Measurements from ENCODE around the gene COA3. TPM values are rescaled to one million over a fixed set of nuclear protein-coding genes. Genes with fewer than 3 reads are reported as not detected.

Gene COA3
- 100 to 1,000 TPM in 1 of 4 donors, 10 to 100 TPM in 3; 76.4 to 101 (median 94.8) TPM for total RNA-seq

GRCh38 chr17:42798383-42799380, at the start of gene COA3, which contains the start of gene CNTD1:
COA3 (minus strand) TSS chr17:42798704; CDS start chr17:42798681, 23 bp downstream.
CNTD1 (plus strand) TSS chr17:42798861; CDS start chr17:42799068, 207 bp downstream.
- H3K4me1 ChIP-seq = peaks cover 29 to 40% (median 29%) of the 10 kb centered on the region in 3 donors
- intact Hi-C loops (cut with DNase I) = no loop called here

GRCh38 chr17:42848093-42848492, 49.6 kb upstream of the COA3 start:
- DNase-seq = no peak
- no peaks in the 10 kb centered on the region for H3K9me3 ChIP-seq
- WGBS, 2 donors = 58 to 79% methylated on average over 3 of the region's 3 CpGs
- H3K4me1 ChIP-seq = peaks cover 5 to 58% (median 22%) of the 10 kb centered on the region in 3 donors
- TF ChIP-seq POLR2A (IDR thresholded peaks at IDR 0.05) = no peak
- TF ChIP-seq CTCF (IDR thresholded peaks at IDR 0.05) = no peak
- H3K4me3 ChIP-seq = no peak overlapping the region
- no peak overlapping the region for H3K27ac ChIP-seq
- H3K27me3 ChIP-seq = no peaks in the 10 kb centered on the region
- intact Hi-C loops (cut with DNase I) = loop anchor here (10.0 kb wide), 1 partner anchor 87 kb away; no protein-coding TSS in a partner anchor
- peaks cover 5 to 28% (median 6%) of the 10 kb centered on the region in 3 donors for H3K36me3 ChIP-seq

More at GRCh38 chr17:42798383-42799380, at the start of gene COA3, which contains the start of gene CNTD1:
- H3K9me3 ChIP-seq = no peaks in the 10 kb centered on the region
- peak within 1 kb of the TSS; percentile 73 to 92 (median 84) for H3K4me3 ChIP-seq
- DNase-seq = no peak
- TF ChIP-seq POLR2A (IDR thresholded peaks at IDR 0.05) = peak in 1 of 4 donors; percentile 34
- TF ChIP-seq CTCF (IDR thresholded peaks at IDR 0.05) = peak in 2 of 6 experiments; percentile 4 to 19
- 40 to 46% methylated on average over 17 to 35 of the region's 66 CpGs for WGBS, 2 donors
- H3K36me3 ChIP-seq = peaks cover 0 to 22% (median 5%) of the 10 kb centered on the region in 3 donors
- H3K27ac ChIP-seq = peak within 1 kb of the TSS; percentile 84 to 90 (median 88)
- H3K27me3 ChIP-seq = no peaks in the 10 kb centered on the region

GRCh38 chr17:42846594-42847280, 48.2 kb upstream of the COA3 start:
- Histone ChIP-seq H3K27ac (peak overlapping the region in 3 of 4 donors; percentile 64 to 77 (median 64)), H3K4me1 (peaks cover 5 to 58% (median 22%) of the 10 kb centered on the region in 3 donors), H3K4me3 (no peak overlapping the region), H3K9me3 (no peaks in the 10 kb centered on the region), H3K36me3 (peaks cover 6 to 42% (median 15%) of the 10 kb centered on the region in 3 donors), H3K27me3 (no peaks in the 10 kb centered on the region)
- 60 to 72% methylated on average over 8 to 9 of the region's 9 CpGs for WGBS, 2 donors
- intact Hi-C loops (cut with DNase I) = loop anchor here (10.0 kb wide), 1 partner anchor 88 kb away; no protein-coding TSS in a partner anchor
- TF ChIP-seq POLR2A (IDR thresholded peaks at IDR 0.05) (no peak), CTCF (IDR thresholded peaks at IDR 0.05) (no peak)
- no peak for DNase-seq

- no peak for DNase-seq
- H3K4me1 ChIP-seq = peaks cover 5 to 56% (median 22%) of the 10 kb centered on the region in 3 donors
- no peak for TF ChIP-seq CTCF (IDR thresholded peaks at IDR 0.05)
- no peak for TF ChIP-seq POLR2A (IDR thresholded peaks at IDR 0.05)
- H3K36me3 ChIP-seq = peaks cover 6 to 49% (median 17%) of the 10 kb centered on the region in 3 donors
- H3K4me3 ChIP-seq = no peak overlapping the region
- 62 to 64% methylated on average over 4 to 6 of the region's 7 CpGs for WGBS, 2 donors
- intact Hi-C loops (cut with DNase I) = loop anchor here (10.0 kb wide), 1 partner anchor 89 kb away; no protein-coding TSS in a partner anchor
- no peaks in the 10 kb centered on the region for H3K9me3 ChIP-seq
- H3K27ac ChIP-seq = peak overlapping the region in 3 of 4 donors; percentile 64 to 77 (median 64)
- H3K27me3 ChIP-seq = no peaks in the 10 kb centered on the region
Measured at GRCh38 chr17:42845918-42846593, 47.6 kb upstream of the COA3 start.

Data from esophagus squamous epithelium (tissue), 5 donors.